CD4-positive, alpha-beta T cell treated with Interleukin-1 beta for 1 hour (primary cell): ENCODE data around the gene TBATA.
"Not testable (repeated sequence)": the region's sequence is repeated elsewhere in the genome, so short reads cannot be mapped to it uniquely, and the experiment has no call there.

Source experiments
- DNase-seq, 2 donors: peaks; one replicate each; pipeline ENCODE4 v3.0.0-alpha.2; 2020 to 2022

TBATA gene

GRCh38 chr10:70778267-70778924 is 6.8 kb downstream of the TBATA start:
- no peak for DNase-seq

GRCh38 chr10:70777063-70777875 is 7.9 kb downstream of the TBATA start:
- no peak for DNase-seq

- no peak for DNase-seq
Observed at GRCh38 chr10:70776455-70777005, 8.6 kb downstream of the TBATA start.

- no peak for DNase-seq
Observed at GRCh38 chr10:70775679-70776454, 9.3 kb downstream of the TBATA start.

- no peak for DNase-seq
Observed at GRCh38 chr10:70774810-70775678, 10.1 kb downstream of the TBATA start.

GRCh38 chr10:70773965-70774809 is 11.0 kb downstream of the TBATA start:
- no peak for DNase-seq

- DNase-seq: no peak
Observed at GRCh38 chr10:70773461-70773860, 11.7 kb downstream of the TBATA start.

GRCh38 chr10:70772627-70773026 is 12.6 kb downstream of the TBATA start:
- DNase-seq: no peak

- DNase-seq: no peak
Observed at GRCh38 chr10:70771311-70772194, 13.6 kb downstream of the TBATA start.

GRCh38 chr10:70770516-70770915 is 14.7 kb downstream of the TBATA start:
- DNase-seq: not testable (repeated sequence)

GRCh38 chr10:70770001-70770400 is 15.2 kb downstream of the TBATA start:
- no peak for DNase-seq

GRCh38 chr10:70769121-70769520 is 16.1 kb downstream of the TBATA start:
- no peak for DNase-seq

- DNase-seq: not testable (repeated sequence)
Observed at GRCh38 chr10:70768026-70768685, 17.0 kb downstream of the TBATA start.

- DNase-seq: no peak
Observed at GRCh38 chr10:70765794-70766594, 19.2 kb downstream of the TBATA start.

GRCh38 chr10:70763567-70763966 is 21.6 kb downstream of the TBATA start:
- DNase-seq: no peak

- no peak for DNase-seq
Observed at GRCh38 chr10:70762441-70763175, 22.6 kb downstream of the TBATA start.

GRCh38 chr10:70761727-70762350 is 23.3 kb downstream of the TBATA start:
- DNase-seq: no peak
